ENCODE results near the gene NME9.

GRCh38 chr3:138374573-138375134, 45.0 kb upstream of the NME9 start:
- TF ChIP-seq CTCF (IDR thresholded peaks at IDR 0.05; ENCODE audit: low read depth, low read length) (no peak), MYC (IDR thresholded peaks at IDR 0.05; ENCODE audit: low read depth, low read length) (no peak), POLR2A (IDR thresholded peaks at IDR 0.05; ENCODE audit: extremely low read depth, insufficient read length) (no peak), MAX (IDR thresholded peaks at IDR 0.05; ENCODE audit: low read depth, low read length) (no peak)
